Measurements from ENCODE around the gene ZNRF1. TPM values are rescaled to one million over a fixed set of nuclear protein-coding genes. Genes with fewer than 3 reads are reported as not detected.

The ZNRF1 gene
- total RNA-seq, 2 donors from 2014 or later, result 15.4 to 23.5 TPM

GRCh38 chr16:75068085-75069031 lies 69.5 kb downstream of the ZNRF1 start:
- DNase-seq (ENCODE audit: low spot score), result no peak
- intact Hi-C loops (cut with DNase I), result loop anchor here in 1 of 2 donors (10.0 kb wide), 1 partner anchor 64 kb away; no protein-coding TSS in a partner anchor

- no peak for DNase-seq (ENCODE audit: low spot score)
- intact Hi-C loops (cut with DNase I), result loop anchor here in 1 of 2 donors (10.0 kb wide), 1 partner anchor 1535 kb away; no protein-coding TSS in a partner anchor
These were observed 71.4 kb downstream of the ZNRF1 start for GRCh38 chr16:75070012-75070841.

- DNase-seq (ENCODE audit: low spot score), result no peak
- intact Hi-C loops (cut with DNase I), result loop anchor here in 1 of 2 donors (1.0 to 10.0 kb wide), 2 partner anchors 39 to 1533 kb away; no protein-coding TSS in a partner anchor
These were observed 72.8 kb downstream of the ZNRF1 start for GRCh38 chr16:75071621-75072020.

- no peak for DNase-seq (ENCODE audit: low spot score)
- intact Hi-C loops (cut with DNase I), result loop anchor here in 1 of 2 donors (1.0 to 10.0 kb wide), 2 partner anchors 40 to 1532 kb away; no protein-coding TSS in a partner anchor
These were observed 73.6 kb downstream of the ZNRF1 start for GRCh38 chr16:75072239-75072947.

GRCh38 chr16:75073545-75074303 lies 74.9 kb downstream of the ZNRF1 start:
- DNase-seq (ENCODE audit: low spot score), result no peak
- intact Hi-C loops (cut with DNase I), result loop anchor here in 1 of 2 donors (1.0 to 10.0 kb wide), 2 partner anchors 31 to 1531 kb away; no protein-coding TSS in a partner anchor

- intact Hi-C loops (cut with DNase I), result loop anchor here in 1 of 2 donors (1.0 to 10.0 kb wide), 2 partner anchors 30 to 1530 kb away; no protein-coding TSS in a partner anchor
- no peak for DNase-seq (ENCODE audit: low spot score)
These were observed 75.5 kb downstream of the ZNRF1 start for GRCh38 chr16:75074304-75074793.

- peak; percentile 84 for DNase-seq (ENCODE audit: low spot score)
- intact Hi-C loops (cut with DNase I), result loop anchor here in 1 of 2 donors (1.0 to 10.0 kb wide), 2 partner anchors 29 to 1530 kb away; no protein-coding TSS in a partner anchor
These were observed 76.3 kb downstream of the ZNRF1 start for GRCh38 chr16:75074920-75075687.

GRCh38 chr16:75075688-75076268 lies 77.0 kb downstream of the ZNRF1 start:
- DNase-seq (ENCODE audit: low spot score), result no peak
- intact Hi-C loops (cut with DNase I), result loop anchor here in 1 of 2 donors (10.0 kb wide), 1 partner anchor 1529 kb away; no protein-coding TSS in a partner anchor

- intact Hi-C loops (cut with DNase I), result loop anchor here in 1 of 2 donors (10.0 kb wide), 1 partner anchor 1526 kb away; no protein-coding TSS in a partner anchor
These were observed 80.1 kb downstream of the ZNRF1 start for GRCh38 chr16:75078886-75079285.

GRCh38 chr16:75079346-75079926 lies 80.6 kb downstream of the ZNRF1 start:
- intact Hi-C loops (cut with DNase I), result loop anchor here in 1 of 2 donors (10.0 kb wide), 1 partner anchor 1525 kb away; no protein-coding TSS in a partner anchor

More at GRCh38 chr16:75078886-75079285, 80.1 kb downstream of the ZNRF1 start:
- DNase-seq (ENCODE audit: low spot score), result no peak

GRCh38 chr16:75080205-75081029 lies 81.6 kb downstream of the ZNRF1 start:
- intact Hi-C loops (cut with DNase I), result no loop called here
- peak; percentile 26 for DNase-seq (ENCODE audit: low spot score)

More at GRCh38 chr16:75079346-75079926, 80.6 kb downstream of the ZNRF1 start:
- no peak for DNase-seq (ENCODE audit: low spot score)

GRCh38 chr16:75081179-75081859 lies 82.5 kb downstream of the ZNRF1 start:
- peak; percentile 31 for DNase-seq (ENCODE audit: low spot score)
- intact Hi-C loops (cut with DNase I), result no loop called here

GRCh38 chr16:75083813-75084212 lies 85.0 kb downstream of the ZNRF1 start:
- intact Hi-C loops (cut with DNase I), result no loop called here
- DNase-seq (ENCODE audit: low spot score), result no peak

GRCh38 chr16:75085556-75085955 lies 86.7 kb downstream of the ZNRF1 start:
- intact Hi-C loops (cut with DNase I), result no loop called here
- DNase-seq (ENCODE audit: low spot score), result no peak

GRCh38 chr16:75086281-75086680 lies 87.5 kb downstream of the ZNRF1 start:
- DNase-seq (ENCODE audit: low spot score), result no peak
- intact Hi-C loops (cut with DNase I), result no loop called here

All from posterior vena cava (tissue), 2 donors.